ENCODE measurements around the gene GSS. TPM values are rescaled to one million over a fixed set of nuclear protein-coding genes. Genes with fewer than 3 reads are reported as not detected.

GSS gene
- total and polyA plus RNA-seq, 3 donors from 2014 or later, result 52.8 to 87.9 (median 79.3) TPM

- TF ChIP-seq, protein P1, sequence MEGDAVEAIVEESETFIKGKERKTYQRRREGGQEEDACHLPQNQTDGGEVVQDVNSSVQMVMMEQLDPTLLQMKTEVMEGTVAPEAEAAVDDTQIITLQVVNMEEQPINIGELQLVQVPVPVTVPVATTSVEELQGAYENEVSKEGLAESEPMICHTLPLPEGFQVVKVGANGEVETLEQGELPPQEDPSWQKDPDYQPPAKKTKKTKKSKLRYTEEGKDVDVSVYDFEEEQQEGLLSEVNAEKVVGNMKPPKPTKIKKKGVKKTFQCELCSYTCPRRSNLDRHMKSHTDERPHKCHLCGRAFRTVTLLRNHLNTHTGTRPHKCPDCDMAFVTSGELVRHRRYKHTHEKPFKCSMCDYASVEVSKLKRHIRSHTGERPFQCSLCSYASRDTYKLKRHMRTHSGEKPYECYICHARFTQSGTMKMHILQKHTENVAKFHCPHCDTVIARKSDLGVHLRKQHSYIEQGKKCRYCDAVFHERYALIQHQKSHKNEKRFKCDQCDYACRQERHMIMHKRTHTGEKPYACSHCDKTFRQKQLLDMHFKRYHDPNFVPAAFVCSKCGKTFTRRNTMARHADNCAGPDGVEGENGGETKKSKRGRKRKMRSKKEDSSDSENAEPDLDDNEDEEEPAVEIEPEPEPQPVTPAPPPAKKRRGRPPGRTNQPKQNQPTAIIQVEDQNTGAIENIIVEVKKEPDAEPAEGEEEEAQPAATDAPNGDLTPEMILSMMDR (IDR thresholded peaks at IDR 0.05), result no peak
- no peak for TF ChIP-seq POLR2A (IDR thresholded peaks at IDR 0.05)
- Histone ChIP-seq H3K4me1 (no peaks in the 10 kb centered on the region), H3K4me3 (no peak overlapping the region), H3K9me3 (no peaks in the 10 kb centered on the region), H3K27ac (no peak overlapping the region), H3K36me3 (ENCODE audit: low read depth, missing control alignments) (no peaks in the 10 kb centered on the region), H3K27me3 (no peaks in the 10 kb centered on the region)
- WGBS, 2 donors, result 79 to 92% methylated on average over 1 of the region's 1 CpG
- no peak for DNase-seq
- intact Hi-C loops (cut with DNase I; ENCODE audit: low total_unique reads), result no loop called here
These were observed 67.1 kb downstream of the GSS start for GRCh38 chr20:34888468-34888867.

DNA sequence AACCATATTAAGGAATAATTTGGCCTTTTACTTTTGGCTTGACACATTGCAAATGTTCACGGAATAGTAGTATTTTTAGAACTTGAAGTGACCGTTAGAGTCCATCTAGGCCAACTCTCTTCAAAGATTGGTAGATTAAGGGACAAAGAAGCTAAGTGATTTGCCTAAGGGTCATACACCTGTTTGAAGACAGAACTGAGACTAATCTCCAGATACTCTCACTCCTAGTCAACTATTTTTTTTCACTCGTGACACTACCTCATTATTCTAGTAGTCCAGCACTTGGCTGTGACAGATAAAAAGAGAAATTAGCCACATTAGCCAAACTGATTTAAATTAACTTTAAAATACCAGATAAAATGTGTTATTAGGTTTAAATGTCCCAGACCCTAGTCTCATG, 68.6 kb downstream of the GSS start:
- Histone ChIP-seq H3K4me1 (no peaks in the 10 kb centered on the region), H3K36me3 (ENCODE audit: low read depth, missing control alignments) (no peaks in the 10 kb centered on the region), H3K27me3 (no peaks in the 10 kb centered on the region), H3K4me3 (no peak overlapping the region), H3K27ac (no peak overlapping the region), H3K9me3 (no peaks in the 10 kb centered on the region)
- no peak for DNase-seq
- TF ChIP-seq, protein P1 (IDR thresholded peaks at IDR 0.05), result no peak
- no peak for TF ChIP-seq POLR2A (IDR thresholded peaks at IDR 0.05)
- intact Hi-C loops (cut with DNase I; ENCODE audit: low total_unique reads), result no loop called here
- WGBS, 2 donors, result 54 to 56% methylated on average over 3 of the region's 3 CpGs

GRCh38 chr20:34886122-34886521, 69.5 kb downstream of the GSS start:
- no peak for TF ChIP-seq POLR2A (IDR thresholded peaks at IDR 0.05)
- TF ChIP-seq, protein P1 (IDR thresholded peaks at IDR 0.05), result no peak
- intact Hi-C loops (cut with DNase I; ENCODE audit: low total_unique reads), result no loop called here
- DNase-seq, result no peak
- Histone ChIP-seq H3K4me1 (no peaks in the 10 kb centered on the region), H3K36me3 (ENCODE audit: low read depth, missing control alignments) (no peaks in the 10 kb centered on the region), H3K27me3 (no peaks in the 10 kb centered on the region), H3K4me3 (no peak overlapping the region), H3K9me3 (no peaks in the 10 kb centered on the region), H3K27ac (no peak overlapping the region)
- WGBS, 2 donors, result 94 to 97% methylated on average over 3 of the region's 3 CpGs

DNA sequence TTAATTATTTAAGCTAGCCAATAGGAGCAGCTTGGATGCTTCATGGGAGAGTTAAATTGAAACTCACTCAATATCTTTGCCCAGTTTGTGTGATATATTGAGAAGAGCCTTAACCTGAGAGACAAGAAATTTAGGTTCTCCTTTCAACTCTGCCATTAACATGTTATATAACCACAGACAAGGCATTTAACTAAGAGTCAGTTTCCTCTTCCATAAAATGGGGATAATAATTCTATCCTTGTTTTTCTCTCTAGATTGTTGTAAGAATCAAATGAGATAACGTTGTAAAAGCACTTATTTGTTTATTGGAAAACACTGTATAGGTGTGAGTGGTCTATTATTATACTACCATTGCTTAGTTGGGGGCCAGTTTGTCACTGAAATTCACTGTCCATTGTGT, 71.3 kb downstream of the GSS start:
- no peaks in the 10 kb centered on the region for H3K9me3 ChIP-seq
- no peaks in the 10 kb centered on the region for H3K4me1 ChIP-seq
- H3K27ac ChIP-seq, result no peak overlapping the region
- no peak overlapping the region for H3K4me3 ChIP-seq
- 81 to 90% methylated on average over 1 of the region's 1 CpG for WGBS, 2 donors
- intact Hi-C loops (cut with DNase I; ENCODE audit: low total_unique reads), result no loop called here
- no peak for DNase-seq
- H3K27me3 ChIP-seq, result no peaks in the 10 kb centered on the region
- TF ChIP-seq POLR2A (IDR thresholded peaks at IDR 0.05), result no peak
- TF ChIP-seq, protein P1 (IDR thresholded peaks at IDR 0.05), result no peak
- no peaks in the 10 kb centered on the region for H3K36me3 ChIP-seq (ENCODE audit: low read depth, missing control alignments)

GRCh38 chr20:34883809-34884208, 71.8 kb downstream of the GSS start:
- 91 to 92% methylated on average over 4 of the region's 4 CpGs for WGBS, 2 donors
- DNase-seq, result no peak
- Histone ChIP-seq H3K27ac (no peak overlapping the region), H3K36me3 (ENCODE audit: low read depth, missing control alignments) (no peaks in the 10 kb centered on the region), H3K9me3 (no peaks in the 10 kb centered on the region), H3K27me3 (no peaks in the 10 kb centered on the region), H3K4me1 (no peaks in the 10 kb centered on the region), H3K4me3 (no peak overlapping the region)
- intact Hi-C loops (cut with DNase I; ENCODE audit: low total_unique reads), result no loop called here
- TF ChIP-seq POLR2A (IDR thresholded peaks at IDR 0.05), result no peak
- TF ChIP-seq, protein P1 (IDR thresholded peaks at IDR 0.05), result no peak

Measured in testis (tissue), 3 donors.